Liver (tissue), 9 donors: ENCODE data around the gene VWA5B2. TPM values are rescaled to one million over a fixed set of nuclear protein-coding genes. Genes with fewer than 3 reads are reported as not detected.

Experiments
- DNase-seq: peaks from one replicate; pipeline ENCODE4 v3.0.0-alpha.2; 2017; ENCODE audit warnings: low spot score
- H3K27ac ChIP-seq, 2 donors: one replicate each; pipeline ENCODE4 v1.7.0; 2013; ENCODE audit warnings: inconsistent platforms in 2 of 2, low read length in 2 of 2, control low read depth in 1 of 2, low read depth in 1 of 2, mild to moderate bottlenecking in 1 of 2
- H3K27me3 ChIP-seq, 4 donors: one replicate each; pipeline versions ENCODE4 v1.6.1 to v1.7.0; 2013; ENCODE audit warnings: low read length in 3 of 4, inconsistent platforms in 1 of 4, mild to moderate bottlenecking in 1 of 4, moderate library complexity in 1 of 4; ENCODE audit not compliant: control insufficient read depth in 4 of 4, insufficient read depth in 4 of 4
- H3K36me3 ChIP-seq, 4 donors: one replicate each; pipeline versions ENCODE4 v1.6.1 to v1.7.0; 2013; ENCODE audit warnings: low read length in 3 of 4, mild to moderate bottlenecking in 3 of 4, low read depth in 1 of 4, moderate library complexity in 1 of 4; ENCODE audit not compliant: control insufficient read depth in 4 of 4, insufficient read depth in 3 of 4
- H3K4me1 ChIP-seq, 4 donors: one replicate each; pipeline versions ENCODE4 v1.6.1 to v1.7.0; 2013; ENCODE audit warnings: low read length in 3 of 4, mild to moderate bottlenecking in 3 of 4, moderate library complexity in 1 of 4; ENCODE audit not compliant: control insufficient read depth in 4 of 4, insufficient read depth in 4 of 4
- H3K4me3 ChIP-seq, 3 donors: one replicate each; pipeline versions ENCODE4 v1.6.1 to v1.7.0; 2013; ENCODE audit warnings: low read length in 3 of 3, control low read depth in 1 of 3, low read depth in 1 of 3, mild to moderate bottlenecking in 1 of 3
- H3K9ac ChIP-seq, 2 donors: one replicate each; pipeline ENCODE4 v1.7.0; 2013; ENCODE audit warnings: low read length in 2 of 2, mild to moderate bottlenecking in 2 of 2, moderate library complexity in 2 of 2, control low read depth in 1 of 2, low read depth in 1 of 2
- H3K9me3 ChIP-seq, 4 donors: one replicate each; pipeline versions ENCODE4 v1.6.1 to v1.7.0; 2013; ENCODE audit warnings: low read length in 3 of 4; ENCODE audit not compliant: control insufficient read depth in 4 of 4
- ATF3 ChIP-seq: IDR thresholded peaks from 2 replicates; pipeline ENCODE4 v1.6.1; 2016; ENCODE audit warnings: antibody characterized with exemption
- CTCF ChIP-seq: fragments of 150-350 bp; IDR thresholded peaks from 2 replicates; pipeline ENCODE4 v1.5.1; 2017; ENCODE audit warnings: improper control_type of control experiment, low read depth, low read length; ENCODE audit not compliant: missing input control
- EGR1 ChIP-seq, 2 donors: IDR thresholded peaks; 2 replicates each; pipeline ENCODE4 v1.6.1; 2016 to 2018; ENCODE audit warnings: antibody characterized with exemption in 2 of 2, low read depth in 2 of 2
- FOXA1 ChIP-seq: IDR thresholded peaks from 2 replicates; pipeline ENCODE4 v1.6.1; 2016; ENCODE audit warnings: antibody characterized with exemption
- FOXA2 ChIP-seq: IDR thresholded peaks from 2 replicates; pipeline ENCODE4 v1.6.1; 2016; ENCODE audit warnings: antibody characterized with exemption
- GABPA ChIP-seq, 2 donors: IDR thresholded peaks in 1 of 2; conservative IDR thresholded peaks in 1 of 2; 2 replicates each; pipeline ENCODE4 v1.6.1; 2016; ENCODE audit warnings: antibody characterized with exemption in 2 of 2, mild to moderate bottlenecking in 1 of 2, moderate library complexity in 1 of 2
- HNF4A ChIP-seq, 2 donors: conservative IDR thresholded peaks; 2 replicates each; pipeline ENCODE4 v1.6.1; 2016; ENCODE audit warnings: antibody characterized with exemption in 2 of 2, mild to moderate bottlenecking in 2 of 2
- HNF4G ChIP-seq: IDR thresholded peaks from 2 replicates; pipeline ENCODE4 v1.6.1; 2016; ENCODE audit warnings: antibody characterized with exemption
- JUND ChIP-seq, 2 donors: IDR thresholded peaks; 2 replicates each; pipeline ENCODE4 v1.6.1; 2016; ENCODE audit warnings: antibody characterized with exemption in 2 of 2
- MAX ChIP-seq: IDR thresholded peaks from 2 replicates; pipeline ENCODE4 v1.6.1; 2016; ENCODE audit warnings: antibody characterized with exemption
- NR2F2 ChIP-seq: IDR thresholded peaks from 2 replicates; pipeline ENCODE4 v1.6.1; 2016; ENCODE audit warnings: antibody characterized with exemption
- RAD21 ChIP-seq, 2 donors: IDR thresholded peaks; 2 replicates each; pipeline ENCODE4 v1.6.1; 2016; ENCODE audit warnings: antibody characterized with exemption in 2 of 2, mild to moderate bottlenecking in 2 of 2
- REST ChIP-seq: IDR thresholded peaks from 2 replicates; pipeline ENCODE4 v1.6.1; 2016; ENCODE audit warnings: antibody characterized with exemption, mild to moderate bottlenecking
- RXRA ChIP-seq, 2 donors: IDR thresholded peaks; 2 replicates each; pipeline ENCODE4 v1.6.1; 2017 to 2018; ENCODE audit warnings: antibody characterized with exemption in 2 of 2, mild to moderate bottlenecking in 1 of 2
- SP1 ChIP-seq: IDR thresholded peaks from 2 replicates; pipeline ENCODE4 v1.6.1; 2018; ENCODE audit warnings: antibody characterized with exemption, mild to moderate bottlenecking
- TAF1 ChIP-seq: conservative IDR thresholded peaks from 2 replicates; pipeline ENCODE4 v1.6.1; 2016; ENCODE audit warnings: antibody characterized with exemption, mild to moderate bottlenecking
- YY1 ChIP-seq: IDR thresholded peaks from 2 replicates; pipeline ENCODE4 v1.6.1; 2016; ENCODE audit warnings: antibody characterized with exemption, mild to moderate bottlenecking
- ZBTB33 ChIP-seq: IDR thresholded peaks from 2 replicates; pipeline ENCODE4 v1.6.1; 2016; ENCODE audit warnings: antibody characterized with exemption
- WGBS: extraction: QIAGEN DNeasy Blood & Tissue Kit; methylation state at CpG from one replicate; pipeline ENCODE4 v1.1.7; 2013; 5-methylcytosine and 5-hydroxymethylcytosine counted together
- polyA plus RNA-seq, 2 donors: library from polyadenylated mRNA; stranded (reverse) in 1 of 2; unstranded in 1 of 2; fragments of 200-250 nt in 1 of 2; fragments of >200 nt in 1 of 2; fragmentation: Nextera tagmentation in 1 of 2; extraction: Ambion mirVana in 1 of 2; gene quantifications; one replicate each; pipeline versions ENCODE4 v1.2.1 to v1.2.3, GENCODE V29; 2013 to 2015
- total RNA-seq, 2 donors: library from RNA; depleted of rRNA; stranded (reverse); fragments of >200 nt; gene quantifications; one replicate each; pipeline ENCODE4 v1.2.3, GENCODE V29; 2014
- donor health status: healthy.
- donor health status: healthy.
- donor health status: healthy.
- donor health status: healthy.
- donor health status: healthy.

Gene VWA5B2
- total and polyA plus RNA-seq, 4 donors, result under 0.01 to 0.14 (median 0.08) TPM; not detected in 1

GRCh38 chr3:184241141-184241446 lies 11.7 kb downstream of the VWA5B2 start (continued):
- TF ChIP-seq RAD21 (IDR thresholded peaks at IDR 0.05), result no peak
- TF ChIP-seq EGR1 (IDR thresholded peaks at IDR 0.05; ENCODE audit: low read depth in 2 of 2), result no peak
- TF ChIP-seq FOXA2, result no peak
- no peak for TF ChIP-seq ZBTB33
- no peak for TF ChIP-seq MAX
- TF ChIP-seq HNF4A (conservative IDR thresholded peaks at IDR 0.05), result no peak

GRCh38 chr3:184241447-184242296 lies 12.3 kb downstream of the VWA5B2 start:
- Histone ChIP-seq H3K27ac (no peak overlapping the region), H3K36me3 (peaks cover 5 to 32% (median 20%) of the 10 kb centered on the region in 4 donors), H3K27me3 (no peaks in the 10 kb centered on the region), H3K4me3 (no peak overlapping the region), H3K9me3 (no peaks in the 10 kb centered on the region), H3K9ac (no peak overlapping the region), H3K4me1 (peaks cover 9 to 19% (median 15%) of the 10 kb centered on the region in 4 donors)
- TF ChIP-seq SP1 (peak; percentile 57), GABPA (IDR thresholded peaks at IDR 0.05 in 1 of 2, conservative IDR thresholded peaks at IDR 0.05 in 1 of 2) (peak in 1 of 2 donors; percentile 63), FOXA2 (no peak), JUND (IDR thresholded peaks at IDR 0.05) (no peak), HNF4A (conservative IDR thresholded peaks at IDR 0.05) (peak in 1 of 2 donors; percentile 50), NR2F2 (peak; percentile 89), ATF3 (no peak), RAD21 (IDR thresholded peaks at IDR 0.05) (peak; percentile 79 to 87), FOXA1 (no peak), TAF1 (no peak), ZBTB33 (no peak), HNF4G (no peak), YY1 (no peak), RXRA (IDR thresholded peaks at IDR 0.05) (peak; percentile 79 to 87), MAX (no peak), REST (no peak), CTCF (peak; percentile 61), EGR1 (IDR thresholded peaks at IDR 0.05; ENCODE audit: low read depth in 2 of 2) (no peak)
- 16% methylated on average over 46 of the region's 46 CpGs for WGBS
- peak; percentile 60 for DNase-seq
